Progenitor cell of endocrine pancreas (in vitro differentiated cells): ENCODE measurements around the gene PTTG1. TPM values are rescaled to one million over a fixed set of nuclear protein-coding genes. Genes with fewer than 3 reads are reported as not detected.

ENCODE experiments used
- DNase-seq: peaks from one replicate; pipeline ENCODE4 v3.0.0; 2021; ENCODE audit warnings: low spot score; ENCODE audit not compliant: unreplicated experiment
- H3K27ac Mint-ChIP-seq: 2 replicates; pipeline ENCODE4 v1.8.0; 2021; ENCODE audit warnings: mild to moderate bottlenecking, moderate library complexity, mixed read lengths
- H3K27me3 Mint-ChIP-seq: 2 replicates; pipeline ENCODE4 v1.8.0; 2021; ENCODE audit warnings: mixed read lengths
- H3K36me3 Mint-ChIP-seq: 2 replicates; pipeline ENCODE4 v1.8.0; 2022; ENCODE audit warnings: mixed read lengths; ENCODE audit not compliant: insufficient read depth
- H3K4me1 Mint-ChIP-seq: 2 replicates; pipeline ENCODE4 v1.8.0; 2021; ENCODE audit warnings: low read depth, mixed read lengths
- H3K4me3 Mint-ChIP-seq: 2 replicates; pipeline ENCODE4 v1.8.0; 2021; ENCODE audit warnings: low read depth, mild to moderate bottlenecking, moderate library complexity, mixed read lengths
- H3K9me3 Mint-ChIP-seq: 2 replicates; pipeline ENCODE4 v1.8.0; 2021; ENCODE audit warnings: low read depth, mixed read lengths
- microRNA-seq: library from miRNA; unstranded; fragments of <30 nt; microRNA quantifications from one replicate; pipeline ENCODE4 v1.1.0, GENCODE V29; 2020; ENCODE audit warnings: borderline number of aligned reads; ENCODE audit not compliant: unreplicated experiment
- total RNA-seq: library from RNA; stranded (reverse); gene quantifications from 2 replicates; pipeline ENCODE4 v1.2.1, GENCODE V29; 2021
- TF ChIP-seq, protein P1 (sequence below): fragments of 200-600 bp; sonication (generic); IDR thresholded peaks from one replicate; pipeline ENCODE4 v1.5.0; 2021; ENCODE audit warnings: antibody characterized with exemption, mild to moderate bottlenecking; ENCODE audit not compliant: unreplicated experiment

The PTTG1 gene
- total RNA-seq, 1 donor from 2014 or later, result 50.0 TPM

DNA sequence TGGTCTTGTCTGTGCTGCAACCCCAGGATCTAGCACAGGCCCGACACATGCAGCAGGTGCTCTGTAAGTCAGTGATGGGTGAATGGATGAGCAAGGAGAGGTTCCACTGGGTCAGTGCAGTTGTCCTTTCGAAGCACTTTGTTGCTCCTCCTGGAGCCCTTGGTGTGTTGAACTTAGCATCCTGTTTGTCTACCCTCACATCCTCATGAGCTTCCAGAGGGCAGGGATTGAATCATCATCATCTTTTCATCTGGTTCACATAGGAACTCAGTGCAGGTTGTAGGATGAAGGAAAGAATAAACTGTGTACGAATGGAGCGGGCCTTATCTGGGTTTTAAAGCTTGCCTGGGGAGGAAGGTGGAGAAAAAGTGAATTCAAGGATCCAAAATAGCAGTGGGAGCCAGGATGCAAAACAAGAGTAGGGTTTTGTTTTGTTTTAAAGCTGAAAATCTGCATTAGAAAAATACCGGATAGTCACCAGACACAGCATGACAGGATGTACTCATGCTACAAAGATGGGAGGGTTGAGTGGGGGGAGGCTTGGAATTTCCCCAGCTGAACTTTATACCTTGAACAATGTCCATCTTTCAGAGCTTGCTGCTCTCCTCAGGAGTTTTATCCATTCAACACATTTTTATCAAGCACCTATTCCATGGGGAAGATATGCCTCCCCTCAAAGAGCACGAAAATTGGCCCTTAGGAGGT lies 55.8 kb downstream of the PTTG1 start:
- Mint-ChIP-seq H3K27me3 (no peaks in the 10 kb centered on the region), H3K4me3 (no peak overlapping the region), H3K27ac (no peak overlapping the region), H3K36me3 (no peaks in the 10 kb centered on the region), H3K9me3 (no peaks in the 10 kb centered on the region), H3K4me1 (peaks cover 61% of the 10 kb centered on the region)
- no peak for DNase-seq
- TF ChIP-seq, protein P1, sequence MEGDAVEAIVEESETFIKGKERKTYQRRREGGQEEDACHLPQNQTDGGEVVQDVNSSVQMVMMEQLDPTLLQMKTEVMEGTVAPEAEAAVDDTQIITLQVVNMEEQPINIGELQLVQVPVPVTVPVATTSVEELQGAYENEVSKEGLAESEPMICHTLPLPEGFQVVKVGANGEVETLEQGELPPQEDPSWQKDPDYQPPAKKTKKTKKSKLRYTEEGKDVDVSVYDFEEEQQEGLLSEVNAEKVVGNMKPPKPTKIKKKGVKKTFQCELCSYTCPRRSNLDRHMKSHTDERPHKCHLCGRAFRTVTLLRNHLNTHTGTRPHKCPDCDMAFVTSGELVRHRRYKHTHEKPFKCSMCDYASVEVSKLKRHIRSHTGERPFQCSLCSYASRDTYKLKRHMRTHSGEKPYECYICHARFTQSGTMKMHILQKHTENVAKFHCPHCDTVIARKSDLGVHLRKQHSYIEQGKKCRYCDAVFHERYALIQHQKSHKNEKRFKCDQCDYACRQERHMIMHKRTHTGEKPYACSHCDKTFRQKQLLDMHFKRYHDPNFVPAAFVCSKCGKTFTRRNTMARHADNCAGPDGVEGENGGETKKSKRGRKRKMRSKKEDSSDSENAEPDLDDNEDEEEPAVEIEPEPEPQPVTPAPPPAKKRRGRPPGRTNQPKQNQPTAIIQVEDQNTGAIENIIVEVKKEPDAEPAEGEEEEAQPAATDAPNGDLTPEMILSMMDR, result no peak

DNA sequence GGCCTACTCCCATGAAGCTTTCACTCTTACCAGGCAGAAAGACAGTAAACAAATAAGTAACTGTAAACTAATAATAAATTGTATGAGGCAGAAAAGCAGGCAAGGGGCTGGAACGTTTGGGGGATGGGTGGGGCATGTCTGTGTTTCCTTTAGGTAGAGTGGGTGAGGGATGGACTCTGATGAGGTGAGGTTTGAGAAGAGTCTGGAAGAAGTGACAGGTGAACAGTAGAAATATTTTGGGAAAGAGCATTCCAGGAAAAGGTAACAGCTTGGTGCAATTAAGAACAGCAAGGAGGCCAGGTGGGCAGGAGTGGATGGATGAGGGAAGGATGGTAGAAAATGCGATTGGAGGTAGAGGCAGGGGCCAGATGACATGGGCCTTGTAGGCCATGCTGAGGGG lies 56.5 kb downstream of the PTTG1 start:
- Mint-ChIP-seq H3K9me3 (no peaks in the 10 kb centered on the region), H3K36me3 (no peaks in the 10 kb centered on the region), H3K4me3 (no peak overlapping the region), H3K27ac (no peak overlapping the region), H3K4me1 (peaks cover 61% of the 10 kb centered on the region), H3K27me3 (no peaks in the 10 kb centered on the region)
- TF ChIP-seq, protein P1, result no peak
- no peak for DNase-seq

Small RNA genes within 50 kb of the gene (microRNA-seq; reads per million reads assigned to microRNA genes)
- not detected for gene MIR3142

Other genes with a start within 250 kb of the PTTG1 start
- 0.55 TPM in 1 of 2 replicates, not detected in the other for gene FABP6, start 192.3 kb upstream of the PTTG1 start, total RNA-seq
- gene CCNJL, start 109.3 kb upstream of the PTTG1 start, total RNA-seq, result 23.1 and 29.0 TPM in 2 replicates
- 0.11 and 0.14 TPM in 2 replicates for gene C1QTNF2, start 51.2 kb upstream of the PTTG1 start, total RNA-seq
- gene FAM200C, start 21.8 kb upstream of the PTTG1 start, total RNA-seq, result 6.5 and 7.0 TPM in 2 replicates
- 38.2 and 43.1 TPM in 2 replicates for gene SLU7, start 2.8 kb upstream of the PTTG1 start, total RNA-seq